ENCODE results near the gene APOBEC3A.
"Not testable (repeated sequence)": the region's sequence is repeated elsewhere in the genome, so short reads cannot be mapped to it uniquely, and the experiment has no call there.

Gene APOBEC3A

DNA sequence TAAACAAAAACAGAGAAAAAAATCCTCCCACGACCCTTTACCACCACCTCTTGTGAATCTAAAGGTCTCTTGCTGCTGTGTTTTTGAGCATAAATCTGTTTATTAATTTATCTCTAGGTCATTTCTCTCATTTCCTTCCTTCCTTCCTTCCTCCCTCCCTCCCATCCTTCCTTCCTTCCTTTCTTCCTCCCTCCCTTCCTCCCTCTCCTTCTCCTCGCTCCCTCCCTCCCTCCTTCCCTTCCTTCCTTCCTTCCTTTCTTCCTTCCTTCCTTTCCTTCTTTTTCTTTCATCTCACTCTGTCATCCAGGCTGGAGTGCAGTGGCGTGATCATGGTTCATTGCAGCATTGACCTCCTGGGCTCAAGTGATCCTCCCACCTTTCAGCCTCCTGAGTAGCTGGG is 13.5 kb upstream of the APOBEC3A start:
- H3K4me2 ChIP-seq (ENCODE audit: low read length), result no peak overlapping the region
- no peak overlapping the region for H3K9ac ChIP-seq (ENCODE audit: low read length)
- H3K9me2 ChIP-seq (ENCODE audit: low read depth, low read length), result no peaks in the 10 kb centered on the region
- no peaks in the 10 kb centered on the region for H3K79me2 ChIP-seq (ENCODE audit: insufficient read depth, low read length)
- no peaks in the 10 kb centered on the region for H4K20me1 ChIP-seq (ENCODE audit: insufficient read depth, low read length)
- H2AFZ ChIP-seq (ENCODE audit: low read length), result no peak overlapping the region
- no peak overlapping the region for H3K4me3 ChIP-seq (ENCODE audit: low read depth, low read length, poor library complexity, severe bottlenecking)
- H3K9me3 ChIP-seq (ENCODE audit: low read length), result no peaks in the 10 kb centered on the region
- no peaks in the 10 kb centered on the region for H3K36me3 ChIP-seq (ENCODE audit: insufficient read depth, low read length)
- H3K4me1 ChIP-seq (ENCODE audit: insufficient read depth, low read length, severe bottlenecking), result no peaks in the 10 kb centered on the region
- no peaks in the 10 kb centered on the region for H3F3A ChIP-seq (ENCODE audit: insufficient read depth, low read length)
- H3K27ac ChIP-seq (ENCODE audit: low read depth, low read length, poor library complexity, severe bottlenecking), result no peak overlapping the region
- TF ChIP-seq, protein P1, sequence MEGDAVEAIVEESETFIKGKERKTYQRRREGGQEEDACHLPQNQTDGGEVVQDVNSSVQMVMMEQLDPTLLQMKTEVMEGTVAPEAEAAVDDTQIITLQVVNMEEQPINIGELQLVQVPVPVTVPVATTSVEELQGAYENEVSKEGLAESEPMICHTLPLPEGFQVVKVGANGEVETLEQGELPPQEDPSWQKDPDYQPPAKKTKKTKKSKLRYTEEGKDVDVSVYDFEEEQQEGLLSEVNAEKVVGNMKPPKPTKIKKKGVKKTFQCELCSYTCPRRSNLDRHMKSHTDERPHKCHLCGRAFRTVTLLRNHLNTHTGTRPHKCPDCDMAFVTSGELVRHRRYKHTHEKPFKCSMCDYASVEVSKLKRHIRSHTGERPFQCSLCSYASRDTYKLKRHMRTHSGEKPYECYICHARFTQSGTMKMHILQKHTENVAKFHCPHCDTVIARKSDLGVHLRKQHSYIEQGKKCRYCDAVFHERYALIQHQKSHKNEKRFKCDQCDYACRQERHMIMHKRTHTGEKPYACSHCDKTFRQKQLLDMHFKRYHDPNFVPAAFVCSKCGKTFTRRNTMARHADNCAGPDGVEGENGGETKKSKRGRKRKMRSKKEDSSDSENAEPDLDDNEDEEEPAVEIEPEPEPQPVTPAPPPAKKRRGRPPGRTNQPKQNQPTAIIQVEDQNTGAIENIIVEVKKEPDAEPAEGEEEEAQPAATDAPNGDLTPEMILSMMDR (IDR thresholded peaks at IDR 0.05; ENCODE audit: low read length), result no peak
- TF ChIP-seq EZH2 (IDR thresholded peaks at IDR 0.05; ENCODE audit: borderline replicate concordance, low read length), result no peak
- H3K27me3 ChIP-seq (ENCODE audit: insufficient read depth, low read length), result peaks cover 5% of the 10 kb centered on the region; the same call in 1 of the 2 replicates

DNA sequence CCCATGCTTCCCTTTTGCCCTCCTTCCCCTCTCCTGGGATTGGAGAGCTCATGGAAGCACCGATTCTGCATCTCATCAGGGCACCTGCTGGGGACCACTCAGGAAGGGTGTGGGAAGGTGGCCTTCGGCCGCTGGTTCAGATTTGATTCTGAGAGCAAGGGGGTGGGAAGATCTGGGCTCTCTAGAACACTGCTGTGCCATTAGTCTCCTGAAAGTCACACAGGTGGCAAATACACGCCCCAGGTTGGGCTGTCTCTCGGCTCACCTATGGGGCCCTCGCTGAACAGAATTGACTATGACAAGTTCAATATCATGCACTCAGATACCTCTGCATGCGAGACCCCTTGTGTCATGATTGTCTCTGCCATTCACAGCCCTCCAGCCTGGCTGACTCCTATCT is 12.8 kb upstream of the APOBEC3A start:
- no peak overlapping the region for H3K27ac ChIP-seq (ENCODE audit: low read depth, low read length, poor library complexity, severe bottlenecking)
- H3K4me2 ChIP-seq (ENCODE audit: low read length), result no peak overlapping the region
- H3K9me3 ChIP-seq (ENCODE audit: low read length), result no peaks in the 10 kb centered on the region
- no peaks in the 10 kb centered on the region for H3K36me3 ChIP-seq (ENCODE audit: insufficient read depth, low read length)
- no peaks in the 10 kb centered on the region for H3F3A ChIP-seq (ENCODE audit: insufficient read depth, low read length)
- no peaks in the 10 kb centered on the region for H3K9me2 ChIP-seq (ENCODE audit: low read depth, low read length)
- H3K79me2 ChIP-seq (ENCODE audit: insufficient read depth, low read length), result no peaks in the 10 kb centered on the region
- H4K20me1 ChIP-seq (ENCODE audit: insufficient read depth, low read length), result no peaks in the 10 kb centered on the region
- TF ChIP-seq, protein P1 (IDR thresholded peaks at IDR 0.05; ENCODE audit: low read length), result no peak
- no peak for TF ChIP-seq EZH2 (IDR thresholded peaks at IDR 0.05; ENCODE audit: borderline replicate concordance, low read length)
- H3K27me3 ChIP-seq (ENCODE audit: insufficient read depth, low read length), result peaks cover 5% of the 10 kb centered on the region; the same call in 1 of the 2 replicates
- no peak overlapping the region for H3K4me3 ChIP-seq (ENCODE audit: low read depth, low read length, poor library complexity, severe bottlenecking)
- H3K9ac ChIP-seq (ENCODE audit: low read length), result no peak overlapping the region
- H3K4me1 ChIP-seq (ENCODE audit: insufficient read depth, low read length, severe bottlenecking), result no peaks in the 10 kb centered on the region
- H2AFZ ChIP-seq (ENCODE audit: low read length), result no peak overlapping the region

DNA sequence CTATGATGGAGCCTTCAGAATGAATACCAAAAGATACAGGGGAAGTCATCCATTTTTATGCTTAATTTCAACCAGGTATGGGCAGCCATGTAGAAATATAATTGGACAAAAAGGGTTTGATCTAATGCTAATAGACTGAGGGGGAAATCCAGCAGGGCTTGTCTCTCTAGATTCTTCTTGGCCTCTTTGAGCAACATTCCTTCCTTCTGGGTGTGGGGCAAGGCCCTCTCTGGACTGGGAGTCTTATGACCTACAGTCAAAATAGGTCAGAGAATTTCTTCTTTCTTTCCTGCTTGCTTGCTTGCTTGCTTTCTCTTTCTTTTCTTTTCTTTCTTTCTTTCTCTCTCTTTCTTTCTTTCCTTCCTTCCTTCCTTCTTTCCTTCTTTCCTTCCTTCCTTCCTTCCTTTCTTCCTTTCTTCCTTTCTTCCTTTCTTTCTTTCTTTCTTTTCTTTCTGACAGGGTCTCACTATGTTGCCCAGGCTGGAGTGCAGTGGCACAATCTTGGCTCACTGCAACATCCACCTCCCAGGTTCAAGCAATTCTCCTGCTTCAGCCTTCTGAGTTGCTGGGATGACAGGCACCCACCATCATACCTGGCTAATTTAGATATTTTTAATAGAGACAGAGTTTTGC is 11.6 kb upstream of the APOBEC3A start:
- H3K27me3 ChIP-seq (ENCODE audit: insufficient read depth, low read length); H3K4me3 ChIP-seq (ENCODE audit: low read depth, low read length, poor library complexity, severe bottlenecking); H3K9ac ChIP-seq (ENCODE audit: low read length); H3K79me2 ChIP-seq (ENCODE audit: insufficient read depth, low read length); H4K20me1 ChIP-seq (ENCODE audit: insufficient read depth, low read length); H2AFZ ChIP-seq (ENCODE audit: low read length); H3K9me3 ChIP-seq (ENCODE audit: low read length); H3K36me3 ChIP-seq (ENCODE audit: insufficient read depth, low read length); H3K27ac ChIP-seq (ENCODE audit: low read depth, low read length, poor library complexity, severe bottlenecking); H3K9me2 ChIP-seq (ENCODE audit: low read depth, low read length); H3F3A ChIP-seq (ENCODE audit: insufficient read depth, low read length); H3K4me2 ChIP-seq (ENCODE audit: low read length); H3K4me1 ChIP-seq (ENCODE audit: insufficient read depth, low read length, severe bottlenecking): not testable (repeated sequence)

DNA sequence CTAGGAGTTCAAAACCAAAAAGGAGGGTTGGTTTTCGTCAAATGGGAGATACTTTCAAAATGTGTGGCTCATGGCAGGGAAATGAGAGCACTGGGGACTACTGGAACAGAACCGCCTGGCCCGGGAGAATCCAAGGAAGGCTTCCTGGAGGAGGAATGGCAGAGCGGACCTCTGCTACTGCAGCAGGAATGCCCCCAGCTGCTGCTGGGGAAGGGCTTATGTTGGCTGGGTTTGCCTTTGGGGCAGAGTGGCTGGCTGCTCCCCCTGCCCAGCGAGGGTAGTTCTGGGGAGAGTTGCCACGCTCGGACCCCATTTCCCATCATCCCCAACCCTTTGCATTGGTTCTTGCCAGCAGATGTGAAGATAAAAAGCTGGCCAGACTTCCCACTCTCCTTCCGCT is 10.6 kb upstream of the APOBEC3A start:
- Histone ChIP-seq H3K4me2 (ENCODE audit: low read length) (no peak overlapping the region), H3K9me3 (ENCODE audit: low read length) (no peaks in the 10 kb centered on the region), H4K20me1 (ENCODE audit: insufficient read depth, low read length) (no peaks in the 10 kb centered on the region), H3K4me3 (ENCODE audit: low read depth, low read length, poor library complexity, severe bottlenecking) (no peak overlapping the region), H3K4me1 (ENCODE audit: insufficient read depth, low read length, severe bottlenecking) (no peaks in the 10 kb centered on the region), H3K9me2 (ENCODE audit: low read depth, low read length) (no peaks in the 10 kb centered on the region), H3K9ac (ENCODE audit: low read length) (no peak overlapping the region), H3K27ac (ENCODE audit: low read depth, low read length, poor library complexity, severe bottlenecking) (no peak overlapping the region), H3F3A (ENCODE audit: insufficient read depth, low read length) (no peaks in the 10 kb centered on the region), H2AFZ (ENCODE audit: low read length) (no peak overlapping the region), H3K27me3 (ENCODE audit: insufficient read depth, low read length) (peaks cover 5% of the 10 kb centered on the region; the same call in 1 of the 2 replicates), H3K79me2 (ENCODE audit: insufficient read depth, low read length) (no peaks in the 10 kb centered on the region), H3K36me3 (ENCODE audit: insufficient read depth, low read length) (no peaks in the 10 kb centered on the region)
- no peak for TF ChIP-seq EZH2 (IDR thresholded peaks at IDR 0.05; ENCODE audit: borderline replicate concordance, low read length)
- TF ChIP-seq, protein P1 (IDR thresholded peaks at IDR 0.05; ENCODE audit: low read length), result no peak

Data from OCI-LY1 (cell line).